Astrocyte (in vitro differentiated cells and primary cell): Measurements from ENCODE around the gene ROR2.

Experiments used
- CTCF ChIP-seq: IDR thresholded peaks from 2 replicates; pipeline ENCODE4 v1.5.1; 2011; ENCODE audit warnings: low read depth, mild to moderate bottlenecking, inconsistent platforms, low read length, moderate library complexity; ENCODE audit not compliant: insufficient read depth
- EZH2 ChIP-seq: IDR thresholded peaks from 2 replicates; pipeline ENCODE4 v1.6.1; 2012; ENCODE audit warnings: mild to moderate bottlenecking, low read length, inconsistent platforms; ENCODE audit not compliant: insufficient read depth

- TF ChIP-seq CTCF (no peak), EZH2 (no peak)
Measured at GRCh38 chr9:91873637-91874051, 76.4 kb downstream of the ROR2 start.
